ENCODE results near the gene CDKN1C.
A peak's percentile ranks its signal among the peaks of the same experiment; 100 is the strongest.

The CDKN1C gene

DNA sequence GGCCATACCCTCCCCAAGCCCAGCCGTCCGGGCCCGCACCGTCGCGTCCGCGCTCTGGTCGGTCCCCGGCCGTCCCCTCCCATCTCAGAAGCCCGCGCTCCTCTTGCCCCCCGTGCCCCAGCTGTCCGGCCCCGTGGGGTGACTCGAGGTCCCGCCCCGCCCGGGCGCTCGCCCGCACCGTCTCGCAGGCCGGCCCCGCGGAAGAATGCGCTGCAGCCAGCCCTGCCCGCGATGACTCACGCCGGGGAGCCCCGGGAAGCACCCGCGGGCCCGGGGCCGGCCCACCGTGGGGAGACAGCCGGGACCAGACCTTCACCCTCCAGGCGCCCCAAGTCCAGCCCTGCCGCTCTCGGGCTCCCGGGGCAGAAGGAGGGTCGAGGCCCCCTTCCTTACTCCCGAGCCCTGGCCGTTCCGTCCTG is 44.0 kb upstream of the CDKN1C start:
- peak overlapping the region; percentile 49 to 66 for H3K4me3 ChIP-seq (ENCODE audit: low read length in 2 of 2)
- no peaks in the 10 kb centered on the region for H3K9me3 ChIP-seq (ENCODE audit: control insufficient read depth in 2 of 2, low read length in 2 of 2)
- no peak overlapping the region for H3K27ac ChIP-seq (ENCODE audit: low read length)
- H3K36me3 ChIP-seq (ENCODE audit: control insufficient read depth in 2 of 2, insufficient read depth in 2 of 2, low read length in 2 of 2) = no peaks in the 10 kb centered on the region
- H3K4me1 ChIP-seq (ENCODE audit: control insufficient read depth, insufficient read depth, low read length) = peaks cover 27% of the 10 kb centered on the region
- peaks cover 8 to 40% of the 10 kb centered on the region in 2 donors for H3K27me3 ChIP-seq (ENCODE audit: control insufficient read depth in 1 of 2, insufficient read depth in 2 of 2, low read length in 2 of 2)
- peak overlapping the region in 1 of 2 donors; percentile 22 for H3K9ac ChIP-seq (ENCODE audit: low read length in 2 of 2)

DNA sequence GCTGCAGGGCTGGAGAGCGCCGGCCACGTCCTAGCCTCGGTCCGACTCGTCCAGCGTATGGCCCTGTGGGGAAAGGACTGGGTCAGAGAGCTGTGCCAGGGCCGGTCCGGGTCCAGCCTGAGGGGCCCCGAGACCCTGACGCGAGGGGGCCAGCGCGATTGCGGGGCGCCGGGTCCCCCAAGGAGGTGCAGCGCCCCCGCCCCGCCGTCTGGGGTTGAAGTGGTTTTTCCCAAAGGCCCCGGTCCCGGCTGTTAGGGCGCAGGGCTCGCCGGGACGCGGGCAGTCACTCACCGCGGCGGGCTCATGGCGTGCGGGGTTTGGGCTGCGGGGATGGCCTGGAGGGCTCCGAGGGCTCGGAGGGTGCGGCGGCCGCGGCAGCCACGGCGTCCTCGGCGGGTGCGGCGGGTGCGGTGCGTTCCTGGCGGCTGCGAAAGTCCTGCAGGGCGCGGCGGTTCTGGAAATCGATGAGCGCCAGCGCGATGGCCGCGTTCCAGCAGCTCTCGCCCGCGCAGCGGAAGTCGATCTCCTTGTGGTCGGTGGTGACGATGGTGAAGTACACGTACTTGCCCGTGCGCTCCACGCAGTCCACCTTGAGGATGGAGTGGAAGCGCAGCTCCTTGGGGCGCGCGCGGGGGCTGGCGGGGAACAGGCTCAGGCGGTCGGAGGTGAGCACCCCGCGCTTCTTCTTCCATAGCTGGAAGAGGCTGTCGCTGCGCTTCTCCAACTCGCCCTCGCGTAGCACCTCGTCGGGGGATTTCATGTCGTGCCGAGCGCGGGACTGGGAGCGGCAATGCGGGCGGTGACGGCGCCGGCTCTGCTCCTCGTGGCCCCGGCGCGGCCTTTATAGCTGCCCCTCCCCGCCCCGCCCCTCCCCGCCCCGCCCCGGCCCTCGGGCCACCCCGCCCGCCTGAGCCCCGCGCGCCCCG is 43.3 kb upstream of the CDKN1C start, which contains the start of gene PHLDA2:
TSS of gene PHLDA2 (minus strand) at position 816 of the 926 bp plus-strand sequence. CDS start at position 760, 56 bp downstream.
- Histone ChIP-seq H3K36me3 (ENCODE audit: control insufficient read depth in 2 of 2, insufficient read depth in 2 of 2, low read length in 2 of 2) (no peaks in the 10 kb centered on the region), H3K27ac (ENCODE audit: low read length) (no peak within 1 kb of the TSS), H3K27me3 (ENCODE audit: control insufficient read depth in 1 of 2, insufficient read depth in 2 of 2, low read length in 2 of 2) (peaks cover 8 to 40% of the 10 kb centered on the region in 2 donors), H3K9me3 (ENCODE audit: control insufficient read depth in 2 of 2, low read length in 2 of 2) (no peaks in the 10 kb centered on the region), H3K4me3 (ENCODE audit: low read length in 2 of 2) (peak within 1 kb of the TSS; percentile 53 to 75), H3K9ac (ENCODE audit: low read length in 2 of 2) (peak within 1 kb of the TSS; percentile 13 to 45), H3K4me1 (ENCODE audit: control insufficient read depth, insufficient read depth, low read length) (peaks cover 27% of the 10 kb centered on the region)

DNA sequence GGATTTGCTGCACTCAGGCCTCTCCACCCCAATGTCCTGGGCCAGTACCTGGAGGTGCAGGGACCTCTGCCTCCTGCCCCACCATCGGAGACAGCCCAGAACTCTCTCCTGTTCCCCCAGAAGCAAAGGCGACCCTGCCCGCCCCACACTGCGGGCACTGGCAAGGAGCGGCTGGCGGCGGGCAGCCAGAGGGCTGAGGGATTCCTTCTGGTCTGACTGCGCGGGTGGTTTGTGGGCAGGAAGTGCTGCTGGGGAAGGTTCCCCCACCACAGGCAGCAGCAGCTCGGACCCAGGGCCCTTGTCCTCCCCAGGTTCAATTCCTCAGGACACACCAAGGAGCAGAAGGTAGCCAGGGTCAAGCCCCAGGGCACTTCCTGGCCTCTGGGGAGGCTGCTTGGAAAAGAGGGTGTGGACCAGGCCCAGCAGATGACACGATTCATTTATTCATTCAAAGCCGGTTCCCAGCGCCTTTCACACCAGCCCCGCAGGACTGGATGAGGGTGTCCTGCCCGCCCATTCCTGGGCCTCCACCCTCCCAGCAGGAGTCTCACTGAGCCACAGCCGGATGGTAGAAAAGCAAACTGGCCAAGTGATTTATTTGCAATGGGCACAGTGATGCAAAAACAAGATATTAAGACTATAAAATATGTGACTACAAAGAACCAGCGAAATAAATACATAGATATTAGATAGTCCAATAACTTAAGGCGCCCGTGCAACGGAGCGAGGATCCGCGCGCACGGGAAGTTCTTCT is 42.5 kb upstream of the CDKN1C start:
- H3K4me3 ChIP-seq (ENCODE audit: low read length in 2 of 2) = peak overlapping the region in 1 of 2 donors; percentile 75
- H3K27ac ChIP-seq (ENCODE audit: low read length) = no peak overlapping the region
- peaks cover 8 to 40% of the 10 kb centered on the region in 2 donors for H3K27me3 ChIP-seq (ENCODE audit: control insufficient read depth in 1 of 2, insufficient read depth in 2 of 2, low read length in 2 of 2)
- peaks cover 27% of the 10 kb centered on the region for H3K4me1 ChIP-seq (ENCODE audit: control insufficient read depth, insufficient read depth, low read length)
- H3K36me3 ChIP-seq (ENCODE audit: control insufficient read depth in 2 of 2, insufficient read depth in 2 of 2, low read length in 2 of 2) = no peaks in the 10 kb centered on the region
- H3K9me3 ChIP-seq (ENCODE audit: control insufficient read depth in 2 of 2, low read length in 2 of 2) = no peaks in the 10 kb centered on the region
- H3K9ac ChIP-seq (ENCODE audit: low read length in 2 of 2) = no peak overlapping the region

DNA sequence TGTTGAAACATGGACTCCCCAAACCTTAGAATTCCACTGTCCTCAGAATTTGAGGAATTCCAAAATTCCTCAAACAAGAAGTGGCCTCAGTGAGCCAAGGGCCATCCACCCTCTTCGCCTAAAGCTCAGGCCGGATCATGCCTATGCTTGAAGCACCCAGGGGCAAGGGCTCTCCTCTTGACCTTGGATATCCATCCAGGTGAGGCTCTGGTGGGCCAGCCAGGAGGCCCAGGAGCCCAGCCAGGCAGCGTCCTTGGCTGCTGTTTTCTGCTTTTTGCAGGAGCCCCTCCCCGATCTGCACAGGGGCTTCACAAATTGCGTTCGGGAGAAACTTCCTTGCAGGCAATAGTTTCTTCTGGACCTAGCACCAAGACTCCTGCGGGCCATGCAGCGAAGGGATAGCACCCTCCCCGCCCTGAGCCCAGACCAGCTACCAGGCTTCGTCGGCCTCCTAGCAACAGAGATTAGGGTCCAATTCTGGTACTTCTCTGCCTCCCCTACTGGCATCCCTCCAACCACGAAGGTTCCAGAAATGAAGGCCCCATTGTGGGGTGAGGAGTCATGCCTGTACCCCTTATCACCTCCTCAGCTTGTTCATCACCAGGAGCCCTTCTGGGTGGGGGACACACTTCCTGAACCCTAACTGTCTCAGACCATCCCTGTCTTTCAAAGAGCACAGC is 41.7 kb upstream of the CDKN1C start:
- no peak overlapping the region for H3K27ac ChIP-seq (ENCODE audit: low read length)
- no peak overlapping the region for H3K9ac ChIP-seq (ENCODE audit: low read length in 2 of 2)
- no peak overlapping the region for H3K4me3 ChIP-seq (ENCODE audit: low read length in 2 of 2)
- peaks cover 8 to 40% of the 10 kb centered on the region in 2 donors for H3K27me3 ChIP-seq (ENCODE audit: control insufficient read depth in 1 of 2, insufficient read depth in 2 of 2, low read length in 2 of 2)
- H3K9me3 ChIP-seq (ENCODE audit: control insufficient read depth in 2 of 2, low read length in 2 of 2) = no peaks in the 10 kb centered on the region
- no peaks in the 10 kb centered on the region for H3K36me3 ChIP-seq (ENCODE audit: control insufficient read depth in 2 of 2, insufficient read depth in 2 of 2, low read length in 2 of 2)
- peaks cover 27% of the 10 kb centered on the region for H3K4me1 ChIP-seq (ENCODE audit: control insufficient read depth, insufficient read depth, low read length)

GRCh38 chr11:2926611-2927051 is 41.1 kb upstream of the CDKN1C start:
- Histone ChIP-seq H3K9ac (ENCODE audit: low read length in 2 of 2) (no peak overlapping the region), H3K4me1 (ENCODE audit: control insufficient read depth, insufficient read depth, low read length) (peaks cover 27% of the 10 kb centered on the region), H3K4me3 (ENCODE audit: low read length in 2 of 2) (no peak overlapping the region), H3K27ac (ENCODE audit: low read length) (no peak overlapping the region), H3K27me3 (ENCODE audit: control insufficient read depth in 1 of 2, insufficient read depth in 2 of 2, low read length in 2 of 2) (peaks cover 8 to 40% of the 10 kb centered on the region in 2 donors), H3K36me3 (ENCODE audit: control insufficient read depth in 2 of 2, insufficient read depth in 2 of 2, low read length in 2 of 2) (no peaks in the 10 kb centered on the region), H3K9me3 (ENCODE audit: control insufficient read depth in 2 of 2, low read length in 2 of 2) (no peaks in the 10 kb centered on the region)

DNA sequence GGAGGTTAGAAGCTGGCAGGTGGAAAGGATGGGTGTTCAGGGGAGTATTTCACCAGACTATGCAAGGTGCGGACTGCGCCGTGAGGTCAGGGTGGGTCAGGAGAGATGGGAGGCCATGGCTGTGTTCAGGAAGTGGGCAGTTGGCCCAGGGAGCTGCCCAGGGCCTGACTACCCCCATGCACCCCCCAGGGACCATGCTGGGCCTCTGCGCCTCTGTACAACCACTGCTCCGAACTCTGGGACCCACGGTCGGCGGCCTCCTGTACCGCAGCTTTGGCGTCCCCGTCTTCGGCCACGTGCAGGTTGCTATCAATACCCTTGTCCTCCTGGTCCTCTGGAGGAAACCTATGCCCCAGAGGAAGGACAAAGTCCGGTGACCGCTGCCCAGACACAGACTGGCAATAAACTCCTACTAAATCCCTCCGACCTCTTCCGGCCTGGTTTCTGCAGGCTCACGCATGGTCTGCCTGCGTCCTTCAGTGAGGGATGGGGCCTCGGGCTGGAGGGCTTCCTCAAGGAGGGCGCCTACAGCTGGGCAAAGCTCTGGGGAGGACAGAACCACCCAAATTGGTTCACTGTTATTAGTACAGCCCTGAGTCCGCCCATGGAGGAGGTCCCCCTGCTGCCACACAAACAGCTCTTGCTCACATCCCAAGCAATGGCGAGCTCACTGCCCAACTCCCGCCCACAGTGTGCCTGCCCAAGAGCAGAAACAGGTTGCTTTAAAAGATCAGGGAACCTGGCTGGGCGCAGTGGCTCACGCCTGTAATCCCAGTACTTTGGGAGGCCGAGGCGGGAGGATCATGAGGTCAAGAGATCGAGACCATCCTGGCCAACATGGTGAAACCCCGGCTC is 39.5 kb upstream of the CDKN1C start:
- peaks cover 8 to 32% of the 10 kb centered on the region in 2 donors for H3K27me3 ChIP-seq (ENCODE audit: control insufficient read depth in 1 of 2, insufficient read depth in 2 of 2, low read length in 2 of 2)
- H3K9me3 ChIP-seq (ENCODE audit: control insufficient read depth in 2 of 2, low read length in 2 of 2) = no peaks in the 10 kb centered on the region
- H3K36me3 ChIP-seq (ENCODE audit: control insufficient read depth in 2 of 2, insufficient read depth in 2 of 2, low read length in 2 of 2) = no peaks in the 10 kb centered on the region
- H3K4me3 ChIP-seq (ENCODE audit: low read length in 2 of 2) = no peak overlapping the region
- no peak overlapping the region for H3K9ac ChIP-seq (ENCODE audit: low read length in 2 of 2)
- H3K4me1 ChIP-seq (ENCODE audit: control insufficient read depth, insufficient read depth, low read length) = peaks cover 20% of the 10 kb centered on the region
- no peak overlapping the region for H3K27ac ChIP-seq (ENCODE audit: low read length)

- Histone ChIP-seq H3K9ac (ENCODE audit: low read length in 2 of 2) (no peak overlapping the region), H3K9me3 (ENCODE audit: control insufficient read depth in 2 of 2, low read length in 2 of 2) (no peaks in the 10 kb centered on the region)
Measured at GRCh38 chr11:2924381-2924780, 38.8 kb upstream of the CDKN1C start.

GRCh38 chr11:2923446-2924375 is 38.1 kb upstream of the CDKN1C start:
- Histone ChIP-seq H3K9me3 (ENCODE audit: control insufficient read depth in 2 of 2, low read length in 2 of 2) (no peaks in the 10 kb centered on the region), H3K4me1 (ENCODE audit: control insufficient read depth, insufficient read depth, low read length) (peaks cover 9% of the 10 kb centered on the region), H3K36me3 (ENCODE audit: control insufficient read depth in 2 of 2, insufficient read depth in 2 of 2, low read length in 2 of 2) (no peaks in the 10 kb centered on the region), H3K27ac (ENCODE audit: low read length) (no peak overlapping the region), H3K4me3 (ENCODE audit: low read length in 2 of 2) (no peak overlapping the region), H3K9ac (ENCODE audit: low read length in 2 of 2) (no peak overlapping the region), H3K27me3 (ENCODE audit: control insufficient read depth in 1 of 2, insufficient read depth in 2 of 2, low read length in 2 of 2) (peaks cover 8 to 20% of the 10 kb centered on the region in 2 donors)

More at GRCh38 chr11:2924381-2924780, 38.8 kb upstream of the CDKN1C start:
- no peaks in the 10 kb centered on the region for H3K36me3 ChIP-seq (ENCODE audit: control insufficient read depth in 2 of 2, insufficient read depth in 2 of 2, low read length in 2 of 2)
- H3K27ac ChIP-seq (ENCODE audit: low read length) = no peak overlapping the region
- peaks cover 13% of the 10 kb centered on the region for H3K4me1 ChIP-seq (ENCODE audit: control insufficient read depth, insufficient read depth, low read length)
- peaks cover 8 to 26% of the 10 kb centered on the region in 2 donors for H3K27me3 ChIP-seq (ENCODE audit: control insufficient read depth in 1 of 2, insufficient read depth in 2 of 2, low read length in 2 of 2)
- no peak overlapping the region for H3K4me3 ChIP-seq (ENCODE audit: low read length in 2 of 2)

DNA sequence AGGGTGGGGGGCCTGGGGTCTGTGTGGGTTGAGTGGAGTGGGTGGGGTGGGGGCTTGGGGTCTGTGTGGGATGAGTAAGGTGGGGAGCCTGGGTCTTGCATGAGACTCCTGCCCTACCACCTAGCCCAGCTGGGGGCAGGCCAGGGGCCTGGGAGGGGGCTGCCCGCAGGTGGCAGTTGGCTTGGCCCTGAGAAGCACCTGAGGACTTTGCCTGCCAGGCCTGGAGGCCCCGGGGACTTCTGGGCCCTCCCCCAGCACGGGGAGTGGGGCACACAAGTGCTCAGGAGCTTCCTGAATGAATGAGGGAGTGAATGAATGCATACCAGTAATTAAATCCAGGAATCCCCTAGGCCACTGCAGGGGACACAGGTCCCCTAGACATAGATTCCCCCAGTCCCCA is 37.1 kb upstream of the CDKN1C start:
- Histone ChIP-seq H3K27me3 (ENCODE audit: control insufficient read depth in 1 of 2, insufficient read depth in 2 of 2, low read length in 2 of 2) (peaks cover 5 to 10% of the 10 kb centered on the region in 2 donors), H3K4me3 (ENCODE audit: low read length in 2 of 2) (no peak overlapping the region), H3K27ac (ENCODE audit: low read length) (no peak overlapping the region), H3K9me3 (ENCODE audit: control insufficient read depth in 2 of 2, low read length in 2 of 2) (no peaks in the 10 kb centered on the region), H3K4me1 (ENCODE audit: control insufficient read depth, insufficient read depth, low read length) (no peaks in the 10 kb centered on the region), H3K9ac (ENCODE audit: low read length in 2 of 2) (no peak overlapping the region), H3K36me3 (ENCODE audit: control insufficient read depth in 2 of 2, insufficient read depth in 2 of 2, low read length in 2 of 2) (no peaks in the 10 kb centered on the region)

Measured in stomach smooth muscle (tissue), 2 donors.